Measurements from ENCODE around the gene MGME1. TPM values are rescaled to one million over a fixed set of nuclear protein-coding genes. Genes with fewer than 3 reads are reported as not detected.

The MGME1 gene
- total and polyA plus RNA-seq, 2 of the 13 experiments (the other 11 are each of a cell fraction or from before 2014, with no cell fraction given) = 36.7 to 66.6 TPM

GRCh38 chr20:17968366-17969277 is at the start of gene MGME1, which contains the start of gene SNX5 (continued):
- TF ChIP-seq ZNF253 (CRISPR knock-in tag; IDR thresholded peaks at IDR 0.05; ENCODE audit: borderline replicate concordance) (peak; percentile 98), ZFP37 (CRISPR knock-in tag; IDR thresholded peaks at IDR 0.05; ENCODE audit: borderline replicate concordance) (peak; percentile 95), HINFP (CRISPR knock-in tag; IDR thresholded peaks at IDR 0.05; ENCODE audit: low read depth) (no peak), ZNF639 (CRISPR knock-in tag; conservative IDR thresholded peaks at IDR 0.05) (peak; percentile 97), AHDC1 (CRISPR knock-in tag; IDR thresholded peaks at IDR 0.05; ENCODE audit: borderline replicate concordance) (peak; percentile 14; the same call in 1 of the 2 replicates), KMT2B (CRISPR knock-in tag; IDR thresholded peaks at IDR 0.05) (peak; percentile 98), ZNF10 (CRISPR knock-in tag; IDR thresholded peaks at IDR 0.05; ENCODE audit: borderline replicate concordance, low read depth) (peak; percentile 94; the same call in 1 of the 2 replicates), JUNB (CRISPR knock-in tag; IDR thresholded peaks at IDR 0.05; ENCODE audit: borderline replicate concordance) (peak; percentile 93; the same call in 1 of the 2 replicates), ATF1 (CRISPR knock-in tag; IDR thresholded peaks at IDR 0.05) (peak; percentile 98), FOXJ3 (CRISPR knock-in tag; IDR thresholded peaks at IDR 0.05; ENCODE audit: borderline replicate concordance) (peak; percentile 94), CENPBD1 (CRISPR knock-in tag; IDR thresholded peaks at IDR 0.05; ENCODE audit: borderline replicate concordance, low read depth) (peak; percentile 95; the same call in 1 of the 2 replicates), MXD4 (CRISPR knock-in tag; IDR thresholded peaks at IDR 0.05) (peak; percentile 99), SNRNP70 (IDR thresholded peaks at IDR 0.05; ENCODE audit: low read depth, low read length) (no peak), ZNF574 (CRISPR knock-in tag; IDR thresholded peaks at IDR 0.05) (peak; percentile 99), ZNF296 (CRISPR knock-in tag; conservative IDR thresholded peaks at IDR 0.05) (peak; percentile 95)

Measured in HepG2 (cell line).